GM18907 (cell line): ENCODE data around the gene OR4K17.
"Not testable (repeated sequence)": the region's sequence is repeated elsewhere in the genome, so short reads cannot be mapped to it uniquely, and the experiment has no call there.

Experiments used
- ATAC-seq: cut with Tn5 transposase; IDR thresholded peaks from one replicate; pipeline ENCODE4 v1.9.1; 2021; ENCODE audit warnings: mild to moderate bottlenecking, moderate library complexity; ENCODE audit not compliant: unreplicated experiment

Gene OR4K17

GRCh38 chr14:20110438-20110837 lies at the start of gene OR4K17:
Gene OR4K17, plus strand, starts transcription at chr14:20110739. Its CDS starts 6,761 bp downstream, at chr14:20117500.
- no peak for ATAC-seq

GRCh38 chr14:20092050-20092449 lies 18.5 kb upstream of the OR4K17 start:
- ATAC-seq, result no peak

- no peak for ATAC-seq
Observed at GRCh38 chr14:20093442-20093841, 17.1 kb upstream of the OR4K17 start.

- ATAC-seq, result not testable (repeated sequence)
Observed at GRCh38 chr14:20098926-20099770, 11.4 kb upstream of the OR4K17 start.

GRCh38 chr14:20112321-20112720 lies 1.8 kb downstream of the OR4K17 start:
- ATAC-seq, result no peak

- no peak for ATAC-seq
Observed at GRCh38 chr14:20116748-20117147, 6.2 kb downstream of the OR4K17 start.

GRCh38 chr14:20118795-20119194 lies 8.3 kb downstream of the OR4K17 start:
- ATAC-seq, result no peak

- no peak for ATAC-seq
Observed at GRCh38 chr14:20138520-20138919, 28.0 kb downstream of the OR4K17 start, which contains the start of gene OR4N5. Gene OR4N5, plus strand, starts transcription at chr14:20138820. Its CDS starts 4,916 bp downstream, at chr14:20143736.

GRCh38 chr14:20143911-20144310 lies 33.4 kb downstream of the OR4K17 start:
- ATAC-seq, result no peak

GRCh38 chr14:20144820-20145219 lies 34.3 kb downstream of the OR4K17 start:
- ATAC-seq, result no peak

GRCh38 chr14:20164462-20164861 lies 53.9 kb downstream of the OR4K17 start:
- ATAC-seq, result no peak

GRCh38 chr14:20167091-20167490 lies 56.6 kb downstream of the OR4K17 start:
- no peak for ATAC-seq

- not testable (repeated sequence) for ATAC-seq
Observed at GRCh38 chr14:20169852-20170251, 59.3 kb downstream of the OR4K17 start.
